ENCODE data around the gene LRRC74B. TPM values are rescaled to one million over a fixed set of nuclear protein-coding genes. Genes with fewer than 3 reads are reported as not detected.

LRRC74B gene
- total RNA-seq, 1 donor from 2014 or later: not detected

DNA sequence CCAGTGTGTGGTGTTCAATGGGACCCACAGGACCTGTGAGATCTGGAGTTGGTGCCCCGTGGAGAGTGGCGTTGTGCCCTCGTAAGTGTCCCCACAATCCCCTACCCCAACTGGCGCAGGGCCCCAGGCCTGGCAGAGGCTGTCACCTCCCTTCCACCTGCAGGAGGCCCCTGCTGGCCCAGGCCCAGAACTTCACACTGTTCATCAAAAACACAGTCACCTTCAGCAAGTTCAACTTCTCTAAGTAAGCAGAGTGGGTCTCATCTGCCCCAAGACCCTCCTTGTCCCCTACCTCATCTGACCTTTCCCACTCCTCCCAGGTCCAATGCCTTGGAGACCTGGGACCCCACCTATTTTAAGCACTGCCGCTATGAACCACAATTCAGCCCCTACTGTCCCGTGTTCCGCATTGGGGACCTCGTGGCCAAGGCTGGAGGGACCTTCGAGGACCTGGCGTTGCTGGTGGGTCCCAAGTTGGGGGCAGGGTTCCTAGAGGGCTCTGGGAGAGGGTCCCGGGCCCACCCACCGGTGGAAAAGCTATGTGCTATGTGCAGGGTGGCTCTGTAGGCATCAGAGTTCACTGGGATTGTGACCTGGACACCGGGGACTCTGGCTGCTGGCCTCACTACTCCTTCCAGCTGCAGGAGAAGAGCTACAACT lies 22.7 kb upstream of the LRRC74B start:
- no peak overlapping the region for H3K27ac Mint-ChIP-seq (ENCODE audit: unreplicated experiment)
- H3K4me1 Mint-ChIP-seq (ENCODE audit: low read depth): peaks cover 12% of the 10 kb centered on the region
- no peak overlapping the region for H3K4me3 Mint-ChIP-seq (ENCODE audit: unreplicated experiment)
- H3K9me3 Mint-ChIP-seq (ENCODE audit: low read depth): no peaks in the 10 kb centered on the region
- no peaks in the 10 kb centered on the region for H3K36me3 Mint-ChIP-seq (ENCODE audit: low read depth)
- no peak for DNase-seq (ENCODE audit: low spot score)
- TF ChIP-seq, protein P1, sequence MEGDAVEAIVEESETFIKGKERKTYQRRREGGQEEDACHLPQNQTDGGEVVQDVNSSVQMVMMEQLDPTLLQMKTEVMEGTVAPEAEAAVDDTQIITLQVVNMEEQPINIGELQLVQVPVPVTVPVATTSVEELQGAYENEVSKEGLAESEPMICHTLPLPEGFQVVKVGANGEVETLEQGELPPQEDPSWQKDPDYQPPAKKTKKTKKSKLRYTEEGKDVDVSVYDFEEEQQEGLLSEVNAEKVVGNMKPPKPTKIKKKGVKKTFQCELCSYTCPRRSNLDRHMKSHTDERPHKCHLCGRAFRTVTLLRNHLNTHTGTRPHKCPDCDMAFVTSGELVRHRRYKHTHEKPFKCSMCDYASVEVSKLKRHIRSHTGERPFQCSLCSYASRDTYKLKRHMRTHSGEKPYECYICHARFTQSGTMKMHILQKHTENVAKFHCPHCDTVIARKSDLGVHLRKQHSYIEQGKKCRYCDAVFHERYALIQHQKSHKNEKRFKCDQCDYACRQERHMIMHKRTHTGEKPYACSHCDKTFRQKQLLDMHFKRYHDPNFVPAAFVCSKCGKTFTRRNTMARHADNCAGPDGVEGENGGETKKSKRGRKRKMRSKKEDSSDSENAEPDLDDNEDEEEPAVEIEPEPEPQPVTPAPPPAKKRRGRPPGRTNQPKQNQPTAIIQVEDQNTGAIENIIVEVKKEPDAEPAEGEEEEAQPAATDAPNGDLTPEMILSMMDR (IDR thresholded peaks at IDR 0.05): peak; percentile 7
- no peaks in the 10 kb centered on the region for H3K27me3 Mint-ChIP-seq (ENCODE audit: low read depth)

DNA sequence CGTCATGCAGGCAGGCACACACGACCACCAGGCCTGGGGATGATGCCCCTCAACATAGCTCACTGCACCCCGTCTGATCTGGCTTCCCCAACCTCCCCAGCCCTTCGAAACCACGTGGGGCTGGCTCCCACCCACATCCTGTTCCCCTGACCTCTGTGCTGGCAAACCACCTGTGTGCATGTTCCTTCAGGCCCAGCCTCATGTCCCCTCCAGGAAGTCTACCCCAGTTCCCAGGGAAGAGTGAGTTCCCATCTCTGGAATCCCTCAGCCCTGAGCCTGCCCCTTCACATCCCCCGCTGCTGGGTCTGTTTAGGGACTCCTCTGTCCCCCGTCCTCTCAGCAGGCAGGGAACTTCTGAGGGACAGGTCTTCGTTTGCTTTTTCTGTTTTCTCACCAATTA lies 20.5 kb upstream of the LRRC74B start:
- no peak overlapping the region for H3K4me3 Mint-ChIP-seq (ENCODE audit: unreplicated experiment)

DNA sequence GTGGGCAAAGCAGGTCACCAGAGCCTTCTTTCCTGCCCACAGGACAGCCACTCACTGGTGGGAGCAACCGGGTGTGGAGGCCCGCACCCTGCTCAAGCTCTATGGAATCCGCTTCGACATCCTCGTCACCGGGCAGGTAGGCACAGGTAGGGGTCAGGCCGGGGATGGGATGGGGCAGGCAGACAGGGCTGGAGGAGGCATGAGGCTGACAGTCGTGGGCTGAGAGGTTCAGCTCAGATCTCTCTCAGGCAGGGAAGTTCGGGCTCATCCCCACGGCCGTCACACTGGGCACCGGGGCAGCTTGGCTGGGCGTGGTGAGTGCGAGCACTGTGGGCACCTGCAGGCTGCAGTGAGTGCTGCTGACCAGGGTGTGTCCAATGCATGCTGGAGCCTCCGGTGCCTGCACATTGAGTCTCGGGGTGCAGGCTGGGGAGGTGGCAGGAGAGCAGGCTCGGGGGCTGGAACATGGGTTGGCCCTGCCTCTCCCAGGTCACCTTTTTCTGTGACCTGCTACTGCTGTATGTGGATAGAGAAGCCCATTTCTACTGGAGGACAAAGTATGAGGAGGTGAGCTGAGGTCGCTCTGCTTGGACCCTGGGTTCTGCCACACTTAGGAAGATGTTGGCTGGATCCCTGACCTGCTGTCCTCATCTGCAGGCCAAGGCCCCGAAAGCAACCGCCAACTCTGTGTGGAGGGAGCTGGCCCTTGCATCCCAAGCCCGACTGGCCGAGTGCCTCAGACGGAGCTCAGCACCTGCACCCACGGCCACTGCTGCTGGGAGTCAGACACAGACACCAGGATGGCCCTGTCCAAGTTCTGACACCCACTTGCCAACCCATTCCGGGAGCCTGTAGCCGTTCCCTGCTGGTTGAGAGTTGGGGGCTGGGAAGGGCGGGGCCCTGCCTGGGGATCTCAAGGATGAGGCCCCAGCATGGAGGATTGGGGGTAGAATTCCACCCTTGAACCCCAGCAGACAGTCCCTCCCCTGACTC lies 19.7 kb upstream of the LRRC74B start:
- Mint-ChIP-seq H3K27ac (ENCODE audit: unreplicated experiment) (no peak overlapping the region), H3K9me3 (ENCODE audit: low read depth) (no peaks in the 10 kb centered on the region), H3K36me3 (ENCODE audit: low read depth) (no peaks in the 10 kb centered on the region), H3K4me1 (ENCODE audit: low read depth) (peaks cover 12% of the 10 kb centered on the region), H3K27me3 (ENCODE audit: low read depth) (no peaks in the 10 kb centered on the region), H3K4me3 (ENCODE audit: unreplicated experiment) (no peak overlapping the region)
- TF ChIP-seq, protein P1 (IDR thresholded peaks at IDR 0.05): no peak
- DNase-seq (ENCODE audit: low spot score): no peak

More for the DNA sequence above, 20.5 kb upstream of the LRRC74B start:
- Mint-ChIP-seq H3K36me3 (ENCODE audit: low read depth) (no peaks in the 10 kb centered on the region), H3K4me1 (ENCODE audit: low read depth) (peaks cover 12% of the 10 kb centered on the region), H3K27me3 (ENCODE audit: low read depth) (no peaks in the 10 kb centered on the region), H3K9me3 (ENCODE audit: low read depth) (no peaks in the 10 kb centered on the region), H3K27ac (ENCODE audit: unreplicated experiment) (no peak overlapping the region)
- DNase-seq (ENCODE audit: low spot score): no peak
- TF ChIP-seq, protein P1 (IDR thresholded peaks at IDR 0.05): no peak

DNA sequence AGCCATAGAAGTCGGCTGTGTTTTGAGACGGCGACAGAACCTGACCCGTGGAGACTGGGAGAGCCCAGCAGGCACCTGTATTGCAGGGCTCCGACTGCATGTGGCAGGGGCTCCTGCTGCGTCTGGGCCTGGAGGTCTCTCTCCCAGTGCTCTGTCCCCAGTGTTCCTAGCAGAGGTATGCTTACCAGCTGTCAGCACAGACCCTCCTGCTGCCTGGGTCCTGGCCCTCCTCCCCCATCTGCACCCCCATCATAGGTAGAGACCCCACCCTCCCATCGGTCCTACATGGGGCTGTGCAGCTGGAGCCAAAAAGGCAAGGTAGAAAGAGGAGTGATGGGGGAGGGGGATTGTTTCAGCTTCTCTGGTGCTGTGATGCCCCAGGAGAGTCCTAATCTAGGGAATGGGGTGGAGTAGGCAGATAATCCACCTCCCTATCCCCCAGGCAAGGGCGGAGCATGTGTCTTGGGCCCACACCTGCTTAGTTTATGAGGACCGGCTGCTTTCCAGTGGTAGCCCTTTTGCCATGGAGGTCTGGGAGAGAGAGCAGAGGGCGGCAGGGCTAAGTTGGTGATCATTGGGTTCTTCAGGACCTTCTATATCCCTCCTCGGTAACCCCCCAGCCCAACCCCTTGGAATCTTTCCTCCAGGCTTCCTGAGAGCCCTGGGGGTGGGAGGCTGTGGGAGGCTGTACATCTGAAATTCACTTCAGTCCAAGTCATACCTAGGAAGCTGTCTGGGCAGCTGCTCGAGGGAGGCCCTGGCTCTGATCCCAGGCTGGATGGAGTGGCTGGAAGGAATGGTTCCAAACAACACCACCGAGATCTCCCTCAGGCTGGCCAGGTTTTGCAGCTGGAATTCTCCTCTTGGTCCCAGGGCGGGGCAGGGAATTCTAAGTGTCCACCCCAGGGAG lies 18.7 kb upstream of the LRRC74B start:
- Mint-ChIP-seq H3K27me3 (ENCODE audit: low read depth) (no peaks in the 10 kb centered on the region), H3K4me3 (ENCODE audit: unreplicated experiment) (no peak overlapping the region), H3K36me3 (ENCODE audit: low read depth) (no peaks in the 10 kb centered on the region), H3K4me1 (ENCODE audit: low read depth) (peaks cover 12% of the 10 kb centered on the region), H3K27ac (ENCODE audit: unreplicated experiment) (peak overlapping the region; percentile 68), H3K9me3 (ENCODE audit: low read depth) (no peaks in the 10 kb centered on the region)
- TF ChIP-seq, protein P1 (IDR thresholded peaks at IDR 0.05): no peak
- DNase-seq (ENCODE audit: low spot score): no peak

Data from chondrocyte (in vitro differentiated cells).